ENCODE data around the gene RILP.

Gene RILP

DNA sequence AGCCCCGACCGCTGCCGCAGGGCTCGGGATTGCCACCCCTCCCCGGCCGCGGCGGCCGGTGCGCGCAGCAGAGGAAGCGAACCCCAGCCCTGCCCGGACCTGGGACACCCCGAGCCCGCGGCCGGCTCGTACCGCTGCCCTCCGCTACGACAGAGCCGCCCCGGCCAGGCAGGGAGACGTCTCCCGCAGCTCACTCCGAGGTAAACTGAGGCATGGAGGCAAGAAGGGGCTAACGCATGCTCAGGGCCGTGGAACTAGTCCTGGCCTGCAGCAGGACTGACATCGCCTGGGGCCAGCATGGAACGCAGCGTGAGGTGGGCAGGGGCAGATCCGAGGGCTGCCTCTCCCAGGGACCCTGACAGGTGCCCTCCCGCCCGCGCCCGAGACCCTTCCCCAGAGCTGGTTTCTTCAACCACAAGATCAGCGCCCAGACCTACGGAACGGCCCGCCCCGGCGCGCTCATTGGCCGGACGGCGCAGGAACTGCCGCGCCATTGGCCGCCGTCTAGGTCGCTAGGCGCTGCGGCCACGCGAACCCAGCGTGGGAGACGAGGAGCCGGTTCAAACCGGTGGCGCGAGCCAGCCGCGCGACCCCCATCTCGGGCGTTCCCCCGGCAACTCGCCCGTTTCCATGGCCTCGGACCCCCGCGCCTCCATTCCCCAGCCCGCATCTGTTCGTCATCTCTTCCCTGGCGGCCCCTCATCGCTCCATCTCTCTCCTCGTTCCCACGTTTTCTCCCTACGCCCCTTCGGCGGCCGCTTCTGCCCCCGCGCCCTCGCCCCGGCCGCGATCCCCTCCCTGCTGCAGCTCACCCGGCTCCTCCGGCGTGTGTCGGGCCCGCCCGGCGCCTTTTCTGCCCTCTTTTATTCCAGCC, 21.4 kb downstream of the RILP start, which contains the start of gene SLC43A2:
Gene SLC43A2, minus strand, starts transcription at position 853 of the 874 bp plus-strand sequence. CDS start 960 bp downstream, outside the sequence.
- DNase-seq = peak; percentile 72

DNA sequence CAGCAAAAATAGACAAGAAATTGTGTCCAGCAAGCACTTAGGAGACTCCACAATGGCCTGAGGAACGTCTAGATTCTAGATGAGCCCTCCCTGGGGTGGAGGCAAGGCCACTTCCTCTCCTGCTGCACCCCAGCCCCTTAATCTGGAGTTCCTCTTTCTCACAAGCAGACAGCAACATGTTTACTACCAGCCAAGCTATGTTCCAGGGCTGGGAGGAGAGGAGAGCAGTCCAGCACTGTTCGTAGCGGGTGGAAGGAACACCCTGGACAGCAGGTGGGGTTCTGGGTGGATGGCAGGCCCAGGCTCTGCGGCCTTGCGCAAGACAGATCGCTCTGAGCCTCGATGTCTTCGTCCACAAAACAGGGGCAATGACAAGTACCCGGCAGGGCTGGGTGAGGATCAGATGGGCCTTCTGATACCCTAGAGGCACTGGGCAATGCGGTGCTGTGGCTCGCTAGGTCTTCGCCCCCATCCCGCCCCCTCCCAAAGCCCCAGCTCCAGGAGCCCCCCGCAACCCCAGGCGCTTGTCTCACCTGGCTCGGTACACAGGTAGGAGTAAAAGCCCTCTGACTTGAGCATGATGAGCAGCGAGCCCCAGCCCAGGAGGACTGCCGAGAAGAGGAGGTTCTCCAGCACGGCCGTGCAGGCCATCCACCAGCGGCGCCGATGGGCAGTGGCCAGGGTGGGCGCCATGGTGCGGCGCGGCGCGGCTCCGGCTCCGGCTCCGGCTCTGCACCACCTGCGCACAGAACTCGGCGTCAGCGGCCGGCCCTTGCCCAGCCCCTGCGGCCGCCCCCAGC, 22.3 kb downstream of the RILP start:
- no peak for DNase-seq

- DNase-seq = no peak
Measured at GRCh38 chr17:1626333-1626732, 23.3 kb downstream of the RILP start.

- no peak for DNase-seq
Measured at GRCh38 chr17:1625581-1625980, 24.1 kb downstream of the RILP start.

GRCh38 chr17:1625053-1625452, 24.6 kb downstream of the RILP start:
- DNase-seq = no peak

DNA sequence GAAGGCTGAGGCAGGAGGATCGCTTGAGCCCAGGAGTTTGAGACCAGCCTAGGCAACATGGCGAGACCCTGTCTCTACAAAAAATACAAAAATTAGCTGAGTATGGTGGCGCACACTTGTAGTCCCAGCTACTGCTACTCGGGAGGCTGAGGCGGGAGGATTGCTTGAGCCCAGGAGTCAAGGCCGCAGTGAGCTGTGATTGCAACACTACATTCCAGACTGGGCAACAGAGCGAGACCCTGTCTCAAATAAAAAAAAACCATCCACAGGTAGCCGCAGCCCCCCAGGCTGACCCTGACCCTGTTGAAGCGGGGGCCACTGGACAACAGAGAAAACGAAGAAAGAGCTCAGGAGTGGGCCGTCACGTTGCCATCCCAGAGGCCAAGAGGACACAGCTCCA, 25.0 kb downstream of the RILP start:
- DNase-seq = no peak

- no peak for DNase-seq
Measured at GRCh38 chr17:1623057-1623630, 26.5 kb downstream of the RILP start.

DNA sequence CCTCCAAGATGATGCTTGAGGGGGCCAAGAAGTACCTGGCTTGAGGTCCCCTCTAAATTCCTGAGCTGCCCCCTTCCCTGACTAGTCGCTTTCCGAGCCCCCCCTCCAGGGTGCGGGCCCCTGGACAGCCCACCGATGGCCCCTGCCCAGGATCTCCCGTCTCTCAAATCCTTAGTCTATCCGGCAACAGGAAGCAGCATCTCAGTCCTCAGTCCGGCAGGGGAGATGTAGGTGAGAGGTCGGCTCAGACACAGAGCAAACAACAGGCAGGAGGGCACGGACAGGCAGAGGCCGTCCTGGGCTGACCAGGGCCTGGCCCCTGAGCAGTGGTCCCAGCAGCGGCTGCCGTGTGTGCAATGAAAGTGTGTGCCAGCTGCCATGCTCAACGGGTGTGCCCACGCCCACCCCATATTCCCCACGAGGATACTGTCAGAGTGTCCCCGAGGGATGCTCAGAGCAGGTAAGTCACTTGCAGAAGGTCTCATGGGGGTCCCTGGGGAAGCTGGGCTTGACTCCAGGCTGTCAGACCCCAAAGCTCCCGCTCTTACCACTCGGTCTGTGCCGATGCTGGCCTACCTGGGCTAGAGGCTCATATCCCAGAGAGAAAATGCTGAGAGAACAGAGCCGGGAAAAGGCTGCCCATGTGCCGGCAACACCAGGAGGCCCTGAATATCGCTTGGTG, 28.3 kb downstream of the RILP start:
- DNase-seq = no peak

DNA sequence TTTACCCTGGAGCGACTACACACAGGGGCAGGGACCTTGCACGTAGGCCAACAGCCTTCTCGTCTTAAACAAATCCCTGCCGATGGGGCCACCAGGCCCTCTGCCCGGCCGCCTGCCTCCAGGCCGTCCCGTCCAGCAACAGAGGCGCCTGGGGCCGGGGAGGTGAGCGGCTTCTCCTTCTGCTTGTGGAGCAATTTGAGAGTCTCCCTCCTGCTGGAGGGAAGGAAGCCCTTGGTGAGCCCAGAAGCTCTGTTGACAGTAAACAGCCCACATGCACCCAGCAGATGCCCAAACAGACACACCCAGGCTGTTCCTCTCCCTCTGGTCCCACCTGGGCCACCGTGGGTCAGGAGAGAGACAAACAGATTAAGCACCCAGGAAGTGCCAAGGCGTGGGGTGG, 29.2 kb downstream of the RILP start:
- DNase-seq = no peak

GRCh38 chr17:1617620-1618174, 32.0 kb downstream of the RILP start:
- no peak for DNase-seq

DNA sequence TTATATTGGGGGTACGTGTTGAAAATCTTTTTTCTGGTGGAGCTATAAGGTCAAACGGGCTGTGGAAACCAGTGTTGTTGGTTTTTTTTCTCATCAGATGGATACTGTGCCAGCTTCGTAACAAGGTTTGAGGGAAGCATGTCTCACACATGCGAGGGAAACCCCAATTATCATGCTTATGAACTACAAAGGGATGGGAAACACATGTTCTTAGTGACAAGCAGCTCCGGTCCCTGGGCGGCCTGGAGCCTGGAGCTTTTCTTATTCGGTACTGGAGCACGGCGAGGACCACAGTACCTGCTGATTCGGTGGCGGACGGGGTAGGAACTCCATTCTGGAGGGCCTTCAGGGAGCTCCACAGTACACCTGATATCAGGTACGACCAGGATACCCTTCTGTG, 33.6 kb downstream of the RILP start:
- no peak for DNase-seq

- DNase-seq = no peak
Measured at GRCh38 chr17:1612400-1612799, 37.3 kb downstream of the RILP start.

DNA sequence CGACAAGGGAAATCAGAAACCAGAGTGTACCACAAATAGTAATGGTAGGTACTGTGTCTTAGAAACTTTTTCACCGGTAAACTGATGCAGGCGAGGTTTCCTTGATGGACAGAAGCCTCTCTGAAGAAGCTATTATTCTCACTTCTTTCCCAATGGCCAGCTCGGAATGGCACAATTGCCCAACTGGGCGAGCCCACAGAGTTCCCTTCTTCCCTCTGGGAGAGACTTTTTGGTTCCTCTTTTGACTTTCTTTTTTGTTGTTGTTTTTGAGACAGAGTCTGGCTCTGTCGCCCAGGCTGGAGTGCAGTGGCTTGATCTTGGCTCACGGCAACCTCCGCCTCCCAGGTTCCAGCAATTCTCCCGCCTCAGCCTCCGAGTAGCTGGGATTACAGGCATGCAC, 38.0 kb downstream of the RILP start:
- DNase-seq = no peak

- no peak for DNase-seq
Measured at GRCh38 chr17:1608676-1609075, 41.0 kb downstream of the RILP start.

GRCh38 chr17:1607971-1608320, 41.7 kb downstream of the RILP start:
- DNase-seq = no peak

DNA sequence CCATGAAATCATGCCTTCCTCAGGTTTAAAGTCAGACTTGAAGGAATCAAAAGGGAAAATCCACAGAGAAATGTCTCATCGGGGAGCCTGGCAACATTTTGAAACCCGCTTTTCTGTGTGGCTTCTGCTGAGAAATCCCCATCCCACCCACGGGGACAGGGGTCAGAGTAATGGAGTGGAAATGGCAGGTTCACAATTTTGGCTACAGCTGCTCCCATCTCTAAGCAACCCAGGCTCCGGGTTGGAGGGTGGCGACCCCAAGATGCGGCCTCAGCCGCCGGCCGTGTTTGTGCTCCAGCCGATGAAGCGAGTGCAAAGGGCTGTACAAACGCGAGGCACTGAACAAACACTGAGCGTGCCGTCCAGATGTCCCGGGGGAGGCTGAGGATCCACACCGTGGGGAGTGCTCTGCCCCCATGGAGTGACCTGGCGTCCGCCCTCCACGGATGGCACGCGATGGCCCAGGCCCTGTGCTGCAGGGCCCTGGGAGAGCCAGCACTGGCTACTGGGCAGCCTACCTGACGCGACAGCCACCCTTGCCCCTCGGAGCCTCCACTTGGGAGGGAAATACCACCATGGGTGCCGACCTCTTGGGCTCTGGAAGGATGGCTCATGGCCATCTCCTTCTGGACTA, 43.2 kb downstream of the RILP start:
- no peak for DNase-seq

DNA sequence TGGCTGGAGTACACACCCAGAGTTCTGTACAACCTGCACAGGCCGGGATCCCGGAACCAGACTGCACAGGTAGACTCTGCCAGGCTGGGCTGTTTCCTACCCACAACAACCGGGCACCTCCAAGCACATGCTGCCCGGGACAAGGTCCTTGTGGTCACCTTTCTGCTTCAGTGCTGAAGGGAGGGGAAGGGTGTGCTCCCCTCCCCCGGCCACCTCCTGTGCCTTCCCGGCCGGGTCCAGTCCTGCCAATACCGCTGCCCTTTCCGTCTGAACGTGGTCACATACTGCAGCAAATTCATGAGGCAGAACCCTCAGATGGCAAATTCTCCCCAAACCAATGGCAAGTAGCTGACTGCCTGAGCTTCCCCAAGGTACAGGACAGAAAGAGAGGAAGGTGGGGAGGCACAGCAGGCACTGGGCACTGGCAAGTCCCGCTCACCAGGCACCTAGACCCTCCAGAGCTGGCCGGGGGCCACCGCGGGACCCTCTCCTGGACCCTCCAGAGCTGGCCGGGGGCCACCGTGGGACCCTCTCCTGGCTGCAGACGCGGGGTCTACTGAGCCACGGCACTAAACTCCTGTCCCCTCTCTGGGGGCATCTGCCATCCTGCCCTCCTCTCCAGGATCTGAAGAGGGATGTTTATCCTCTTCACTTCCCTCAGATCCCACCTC, 43.9 kb downstream of the RILP start:
- DNase-seq = no peak

- DNase-seq = no peak
Measured at GRCh38 chr17:1604831-1605528, 44.7 kb downstream of the RILP start.

GRCh38 chr17:1601571-1601970, 48.1 kb downstream of the RILP start:
- no peak for DNase-seq

- DNase-seq = no peak
Measured at GRCh38 chr17:1598399-1599095, 51.1 kb downstream of the RILP start.

Data from NCI-H526 treated with DMSO at 0.1 percent for 48 hours (cell line).